22Rv1 (cell line): ENCODE data around the gene DPM2.

Experiments
- H3K27ac ChIP-seq: fragments of 450-650 bp; 2 replicates; pipeline ENCODE4 v1.5.1; 2017
- ZFX ChIP-seq: fragments of 450-650 bp; IDR thresholded peaks from 2 replicates; pipeline ENCODE4 v1.6.1; 2017; ENCODE audit warnings: antibody characterized with exemption, borderline replicate concordance
- TF ChIP-seq, protein P1 (sequence below): fragments of 450-650 bp; IDR thresholded peaks from 2 replicates; pipeline ENCODE4 v1.5.1; 2017; ENCODE audit warnings: mild to moderate bottlenecking

Gene DPM2

DNA sequence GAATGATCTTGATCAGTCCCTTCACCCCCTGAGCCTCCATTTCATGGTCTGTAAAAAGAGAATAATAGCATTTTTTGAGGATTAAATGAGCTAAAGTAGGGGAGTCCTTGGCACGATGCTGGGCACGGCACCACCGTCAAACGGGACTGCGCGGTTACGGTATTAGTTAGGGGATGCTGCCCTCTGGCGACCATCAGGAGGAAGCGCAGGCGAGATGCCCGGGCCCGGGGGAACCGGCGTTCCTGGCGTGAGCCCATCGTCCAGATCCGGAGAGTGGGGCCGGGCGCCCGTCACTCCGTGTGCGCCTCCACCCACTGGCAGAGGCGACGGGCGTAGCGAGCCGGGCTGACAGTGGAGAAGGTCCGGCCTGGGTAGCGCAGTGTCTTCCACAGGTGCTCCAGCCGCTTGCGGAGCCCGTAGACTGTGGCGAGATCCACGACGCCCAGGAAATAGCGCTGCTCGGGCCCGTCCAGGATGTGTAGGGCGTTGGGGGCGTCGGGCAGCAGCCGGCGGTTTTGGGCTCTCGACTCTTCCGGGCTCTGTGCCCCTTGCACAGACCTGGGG lies 16.0 kb downstream of the DPM2 start:
- no peak for TF ChIP-seq ZFX
- TF ChIP-seq, protein P1, sequence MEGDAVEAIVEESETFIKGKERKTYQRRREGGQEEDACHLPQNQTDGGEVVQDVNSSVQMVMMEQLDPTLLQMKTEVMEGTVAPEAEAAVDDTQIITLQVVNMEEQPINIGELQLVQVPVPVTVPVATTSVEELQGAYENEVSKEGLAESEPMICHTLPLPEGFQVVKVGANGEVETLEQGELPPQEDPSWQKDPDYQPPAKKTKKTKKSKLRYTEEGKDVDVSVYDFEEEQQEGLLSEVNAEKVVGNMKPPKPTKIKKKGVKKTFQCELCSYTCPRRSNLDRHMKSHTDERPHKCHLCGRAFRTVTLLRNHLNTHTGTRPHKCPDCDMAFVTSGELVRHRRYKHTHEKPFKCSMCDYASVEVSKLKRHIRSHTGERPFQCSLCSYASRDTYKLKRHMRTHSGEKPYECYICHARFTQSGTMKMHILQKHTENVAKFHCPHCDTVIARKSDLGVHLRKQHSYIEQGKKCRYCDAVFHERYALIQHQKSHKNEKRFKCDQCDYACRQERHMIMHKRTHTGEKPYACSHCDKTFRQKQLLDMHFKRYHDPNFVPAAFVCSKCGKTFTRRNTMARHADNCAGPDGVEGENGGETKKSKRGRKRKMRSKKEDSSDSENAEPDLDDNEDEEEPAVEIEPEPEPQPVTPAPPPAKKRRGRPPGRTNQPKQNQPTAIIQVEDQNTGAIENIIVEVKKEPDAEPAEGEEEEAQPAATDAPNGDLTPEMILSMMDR: peak; percentile 84
- no peak overlapping the region for H3K27ac ChIP-seq

DNA sequence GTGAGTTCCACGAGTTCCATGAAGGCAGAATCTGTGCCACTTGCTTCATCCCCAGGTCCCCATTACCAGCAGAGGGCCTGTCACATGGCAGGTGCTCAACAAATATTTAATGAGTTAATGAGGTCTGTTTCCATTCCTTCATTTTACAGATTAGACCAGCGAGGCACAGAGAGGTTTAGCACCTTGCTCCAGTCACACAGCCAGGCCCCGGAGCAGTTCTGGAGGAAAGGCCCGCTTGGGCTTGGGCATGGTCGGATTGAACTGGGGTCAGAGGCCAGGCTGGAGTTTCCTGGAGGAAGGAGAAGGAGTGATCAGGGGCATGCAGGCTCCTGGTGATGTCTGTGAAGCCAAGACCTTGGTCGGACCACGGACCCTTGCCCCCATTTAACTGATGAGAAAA lies 16.9 kb downstream of the DPM2 start:
- TF ChIP-seq, protein P1: no peak
- TF ChIP-seq ZFX: no peak
- H3K27ac ChIP-seq: no peak overlapping the region

DNA sequence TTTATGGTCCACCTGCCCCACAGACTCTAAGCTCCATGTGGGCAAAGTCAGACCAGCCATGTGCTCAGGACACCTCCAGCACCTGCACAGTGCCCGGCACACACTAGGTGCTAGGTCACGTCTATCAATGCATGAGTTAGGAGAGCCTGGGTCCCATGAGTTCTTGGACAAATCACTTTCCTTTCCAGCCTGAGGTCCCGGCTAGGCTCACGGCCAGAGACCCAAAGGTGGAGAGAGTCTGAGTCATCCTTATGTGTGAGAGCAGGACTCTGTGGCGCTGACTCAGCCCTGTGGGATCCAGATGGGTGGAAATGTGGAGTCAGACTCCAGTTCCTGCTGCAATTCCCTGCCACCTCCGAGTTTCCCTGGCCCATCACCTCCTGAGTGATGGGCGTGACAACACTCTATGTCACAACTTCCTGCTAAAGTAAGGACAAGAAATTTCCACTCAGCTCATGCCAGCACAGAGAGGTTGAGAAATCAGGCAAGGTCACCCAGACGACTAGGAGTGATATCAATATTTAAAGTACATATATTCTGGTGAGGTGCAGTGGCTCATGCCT lies 18.3 kb downstream of the DPM2 start:
- H3K27ac ChIP-seq: no peak overlapping the region
- TF ChIP-seq ZFX: no peak
- TF ChIP-seq, protein P1: no peak

DNA sequence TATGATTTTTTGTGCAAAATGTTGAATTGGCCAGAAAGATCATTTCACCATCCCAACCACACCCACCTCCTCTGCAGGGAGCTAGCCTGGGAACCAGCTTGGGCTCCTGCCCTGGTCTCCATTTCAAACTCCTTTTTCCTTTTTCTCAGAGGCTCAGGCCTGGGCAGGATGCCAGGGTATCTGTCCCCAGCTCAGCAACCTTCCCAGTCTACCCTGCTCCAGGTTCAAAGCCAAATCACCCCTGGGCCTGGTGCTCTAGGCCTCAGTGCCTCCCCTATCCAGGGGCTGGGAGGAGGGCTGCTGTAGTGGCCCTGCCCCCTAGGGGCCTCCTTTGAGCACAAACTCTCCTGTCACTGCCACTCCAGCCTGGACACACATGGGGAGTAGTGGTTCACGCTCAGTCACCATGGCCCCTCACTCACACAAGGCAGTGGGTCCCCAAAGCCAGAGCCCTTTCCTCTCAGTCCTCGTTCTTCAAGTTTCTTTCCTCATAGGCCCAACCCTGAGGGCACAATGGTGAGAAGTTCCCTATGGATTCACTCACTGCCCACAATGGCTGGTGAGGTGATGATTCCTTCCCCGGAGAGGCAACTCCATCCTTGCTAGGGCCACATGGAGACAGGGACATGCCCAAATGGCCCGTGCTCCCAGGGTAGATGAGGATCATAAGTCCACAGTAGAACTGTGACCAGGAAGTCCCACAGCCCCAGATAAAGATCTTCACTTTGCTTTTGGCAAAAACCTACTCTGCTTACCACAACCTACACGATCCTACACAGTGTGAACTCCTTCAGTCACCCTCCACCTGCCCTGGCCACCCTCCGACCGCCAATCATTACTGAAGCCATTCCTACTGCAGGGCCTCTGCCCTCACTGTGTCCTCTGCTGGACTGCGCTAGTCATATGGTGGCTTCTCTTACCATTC lies 19.2 kb downstream of the DPM2 start:
- no peak for TF ChIP-seq ZFX
- TF ChIP-seq, protein P1: peak; percentile 33
- H3K27ac ChIP-seq: no peak overlapping the region

DNA sequence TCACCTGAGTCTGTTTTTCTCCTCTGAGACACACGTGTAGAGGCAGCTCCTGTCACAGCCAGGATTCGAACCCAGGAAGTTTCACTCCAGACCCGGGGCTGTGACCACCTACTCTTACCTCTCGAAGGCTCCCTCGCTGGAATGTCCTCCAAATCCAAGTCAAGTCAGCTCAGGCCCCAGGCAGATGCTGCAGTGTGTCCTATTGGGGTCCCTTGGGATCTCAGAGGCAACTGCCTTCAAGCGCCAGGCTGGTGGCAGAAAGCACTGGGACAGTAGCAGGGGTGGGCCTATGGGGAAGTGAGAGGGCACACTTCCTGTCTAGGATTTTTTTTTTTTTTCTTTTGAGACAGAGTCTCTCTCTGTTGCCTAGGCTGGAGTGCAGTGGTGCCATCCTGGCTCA lies 20.1 kb downstream of the DPM2 start:
- H3K27ac ChIP-seq: no peak overlapping the region
- TF ChIP-seq ZFX: no peak
- TF ChIP-seq, protein P1: no peak

DNA sequence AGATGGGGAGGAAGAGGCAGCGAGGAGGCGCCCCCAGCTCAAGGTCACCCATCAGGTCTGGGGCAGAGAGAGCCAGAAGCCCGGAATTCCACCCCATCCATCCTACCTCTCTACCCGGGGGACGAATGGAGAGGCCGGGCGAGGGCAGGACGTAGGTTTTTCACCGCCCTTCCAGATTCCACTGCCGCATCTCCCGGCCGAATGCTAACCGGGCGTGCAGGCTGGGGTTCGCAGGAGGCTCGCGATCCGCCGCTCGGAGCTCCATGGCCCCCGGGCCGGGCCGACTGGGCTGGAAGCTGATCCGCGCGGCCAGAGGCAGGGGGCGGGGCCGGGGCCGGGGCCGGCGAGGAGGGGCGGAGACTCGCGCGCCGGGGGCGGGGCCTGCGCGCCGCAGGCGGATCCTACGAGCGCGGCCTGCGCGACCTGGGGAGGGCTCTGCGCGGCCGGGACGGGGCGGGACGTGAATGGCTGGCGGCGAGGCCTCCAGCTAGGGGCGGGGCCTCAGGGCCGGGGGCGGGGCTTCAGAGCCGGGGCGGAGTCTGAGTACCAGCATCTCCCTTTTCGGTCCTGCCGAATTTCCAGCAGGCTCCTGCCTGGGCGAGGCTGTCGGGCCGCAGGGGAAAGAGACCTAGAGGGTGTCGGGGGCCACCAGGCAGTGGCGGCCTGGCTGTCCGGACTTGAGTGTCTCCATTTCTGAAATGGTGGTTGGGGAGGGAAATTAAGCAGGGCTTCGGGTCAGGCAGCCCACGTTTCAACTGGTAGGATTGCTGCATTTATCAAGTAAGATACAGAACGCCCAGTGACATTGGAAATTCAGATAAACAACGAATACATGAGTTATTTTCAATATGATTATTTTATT lies 20.7 kb downstream of the DPM2 start, which contains the start of gene ST6GALNAC4:
Gene ST6GALNAC4, minus strand, starts transcription at position 322 of the 862 bp plus-strand sequence. CDS start 622 bp downstream, outside the sequence.
- TF ChIP-seq, protein P1: no peak
- TF ChIP-seq ZFX: no peak
- H3K27ac ChIP-seq: 0 out of 2 replicates have a peak within 1 kb of the TSS, but pooled peaks have one; percentile 15
